Measurements from ENCODE around the gene CD2.

DNA sequence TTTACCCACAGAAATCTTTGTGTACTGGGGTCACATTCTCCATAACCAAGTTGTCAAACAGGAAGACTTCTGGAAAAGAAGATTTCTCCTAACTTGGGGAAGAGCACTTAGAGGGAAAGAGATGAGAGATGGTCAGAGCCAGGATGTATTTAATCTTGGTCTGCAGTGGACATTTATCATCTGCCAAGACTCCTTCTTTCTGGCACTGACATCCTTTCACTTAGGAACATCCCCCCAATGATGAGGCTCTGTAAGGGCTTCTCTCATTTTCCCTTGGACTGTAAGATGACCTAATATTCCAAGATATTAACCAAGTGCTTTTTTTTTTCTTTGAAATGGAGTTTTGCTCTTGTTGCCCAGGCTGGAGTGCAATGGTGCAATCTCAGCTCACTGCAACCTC is 47.4 kb upstream of the CD2 start:
- TF ChIP-seq, protein P1, sequence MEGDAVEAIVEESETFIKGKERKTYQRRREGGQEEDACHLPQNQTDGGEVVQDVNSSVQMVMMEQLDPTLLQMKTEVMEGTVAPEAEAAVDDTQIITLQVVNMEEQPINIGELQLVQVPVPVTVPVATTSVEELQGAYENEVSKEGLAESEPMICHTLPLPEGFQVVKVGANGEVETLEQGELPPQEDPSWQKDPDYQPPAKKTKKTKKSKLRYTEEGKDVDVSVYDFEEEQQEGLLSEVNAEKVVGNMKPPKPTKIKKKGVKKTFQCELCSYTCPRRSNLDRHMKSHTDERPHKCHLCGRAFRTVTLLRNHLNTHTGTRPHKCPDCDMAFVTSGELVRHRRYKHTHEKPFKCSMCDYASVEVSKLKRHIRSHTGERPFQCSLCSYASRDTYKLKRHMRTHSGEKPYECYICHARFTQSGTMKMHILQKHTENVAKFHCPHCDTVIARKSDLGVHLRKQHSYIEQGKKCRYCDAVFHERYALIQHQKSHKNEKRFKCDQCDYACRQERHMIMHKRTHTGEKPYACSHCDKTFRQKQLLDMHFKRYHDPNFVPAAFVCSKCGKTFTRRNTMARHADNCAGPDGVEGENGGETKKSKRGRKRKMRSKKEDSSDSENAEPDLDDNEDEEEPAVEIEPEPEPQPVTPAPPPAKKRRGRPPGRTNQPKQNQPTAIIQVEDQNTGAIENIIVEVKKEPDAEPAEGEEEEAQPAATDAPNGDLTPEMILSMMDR (IDR thresholded peaks at IDR 0.05): no peak
- TF ChIP-seq POLR2A (IDR thresholded peaks at IDR 0.05): no peak

Measured in transverse colon (tissue), 3 donors.